ENCODE data around the gene MLLT10.

The MLLT10 gene

GRCh38 chr10:21687266-21688008, 153.4 kb downstream of the MLLT10 start:
- H3K36me3 ChIP-seq, result peaks cover 19 to 85% (median 31%) of the 10 kb centered on the region in 11 experiments; a peak in 20 of 22 replicates
- H3K4me3 ChIP-seq, result no peak overlapping the region
- no peak for TF ChIP-seq Cebpa-rat (IDR thresholded peaks at IDR 0.05)
- no peaks in the 10 kb centered on the region for H3K27me3 ChIP-seq
- no peaks in the 10 kb centered on the region for H3K4me1 ChIP-seq
- H3K9me3 ChIP-seq (replicated peaks in 1 of 11), result no peaks in the 10 kb centered on the region
- H3K4me2 ChIP-seq, result no peak overlapping the region
- no peak overlapping the region for H3K27ac ChIP-seq
- peaks cover 0 to 4% (median 0%) of the 10 kb centered on the region in 11 experiments; a peak in 3 of 22 replicates for H4K20me1 ChIP-seq
- no peak overlapping the region for H3K9ac ChIP-seq

GRCh38 chr10:21688009-21688332, 153.9 kb downstream of the MLLT10 start:
- H3K9ac ChIP-seq, result no peak overlapping the region

GRCh38 chr10:21688870-21689269, 154.8 kb downstream of the MLLT10 start:
- Histone ChIP-seq H3K4me2 (no peak overlapping the region), H3K4me1 (no peaks in the 10 kb centered on the region), H3K9me3 (replicated peaks in 1 of 11) (no peaks in the 10 kb centered on the region), H3K27ac (no peak overlapping the region), H3K36me3 (peaks cover 13 to 84% (median 28%) of the 10 kb centered on the region in 11 experiments; a peak in 20 of 22 replicates), H3K4me3 (no peak overlapping the region), H3K27me3 (no peaks in the 10 kb centered on the region), H3K9ac (no peak overlapping the region), H4K20me1 (peaks cover 0 to 4% (median 0%) of the 10 kb centered on the region in 11 experiments; a peak in 3 of 22 replicates)
- no peak for TF ChIP-seq Cebpa-rat (IDR thresholded peaks at IDR 0.05)

More at GRCh38 chr10:21688009-21688332, 153.9 kb downstream of the MLLT10 start:
- TF ChIP-seq Cebpa-rat (IDR thresholded peaks at IDR 0.05), result no peak
- Histone ChIP-seq H3K27ac (no peak overlapping the region), H3K4me3 (no peak overlapping the region), H4K20me1 (peaks cover 0 to 4% (median 0%) of the 10 kb centered on the region in 11 experiments; a peak in 3 of 22 replicates), H3K36me3 (peaks cover 21 to 85% (median 33%) of the 10 kb centered on the region in 11 experiments; a peak in 20 of 22 replicates), H3K9me3 (replicated peaks in 1 of 11) (no peaks in the 10 kb centered on the region), H3K4me1 (no peaks in the 10 kb centered on the region), H3K4me2 (no peak overlapping the region), H3K27me3 (no peaks in the 10 kb centered on the region)

- Histone ChIP-seq H3K27ac (no peak overlapping the region), H3K9ac (no peak overlapping the region), H3K4me3 (no peak overlapping the region), H4K20me1 (peaks cover 0 to 4% (median 0%) of the 10 kb centered on the region in 11 experiments; a peak in 4 of 22 replicates), H3K4me2 (no peak overlapping the region), H3K27me3 (no peaks in the 10 kb centered on the region), H3K36me3 (peaks cover 12 to 85% (median 26%) of the 10 kb centered on the region in 11 experiments; a peak in 19 of 22 replicates), H3K4me1 (no peaks in the 10 kb centered on the region), H3K9me3 (replicated peaks in 1 of 11) (no peaks in the 10 kb centered on the region)
- no peak for TF ChIP-seq Cebpa-rat (IDR thresholded peaks at IDR 0.05)
Observed at GRCh38 chr10:21689881-21690280, 155.8 kb downstream of the MLLT10 start.

- Histone ChIP-seq H4K20me1 (peaks cover 0 to 4% (median 0%) of the 10 kb centered on the region in 11 experiments; a peak in 3 of 22 replicates), H3K4me1 (no peaks in the 10 kb centered on the region), H3K4me3 (no peak overlapping the region), H3K4me2 (no peak overlapping the region), H3K27me3 (no peaks in the 10 kb centered on the region), H3K36me3 (peaks cover 14 to 87% (median 28%) of the 10 kb centered on the region in 11 experiments; a peak in 20 of 22 replicates), H3K9ac (no peak overlapping the region), H3K9me3 (replicated peaks in 1 of 11) (peaks cover 0 to 10% (median 3%) of the 10 kb centered on the region in 11 experiments; a peak in 8 of 22 replicates), H3K27ac (no peak overlapping the region)
- TF ChIP-seq Cebpa-rat (IDR thresholded peaks at IDR 0.05), result no peak
Observed at GRCh38 chr10:21692916-21693315, 158.9 kb downstream of the MLLT10 start.

- Histone ChIP-seq H3K36me3 (peaks cover 13 to 87% (median 31%) of the 10 kb centered on the region in 11 experiments; a peak in 18 of 22 replicates), H3K27ac (no peak overlapping the region), H3K9me3 (replicated peaks in 1 of 11) (peaks cover 0 to 14% (median 8%) of the 10 kb centered on the region in 11 experiments; a peak in 12 of 22 replicates), H3K4me2 (no peak overlapping the region), H3K9ac (no peak overlapping the region), H3K27me3 (no peaks in the 10 kb centered on the region), H4K20me1 (peaks cover 0 to 4% (median 0%) of the 10 kb centered on the region in 11 experiments; a peak in 3 of 22 replicates), H3K4me3 (no peak overlapping the region), H3K4me1 (no peaks in the 10 kb centered on the region)
- no peak for TF ChIP-seq Cebpa-rat (IDR thresholded peaks at IDR 0.05)
Observed at GRCh38 chr10:21693418-21693817, 159.4 kb downstream of the MLLT10 start.

GRCh38 chr10:21694631-21695030, 160.6 kb downstream of the MLLT10 start:
- peaks cover 21 to 90% (median 39%) of the 10 kb centered on the region in 11 experiments; a peak in 20 of 22 replicates for H3K36me3 ChIP-seq
- H3K9ac ChIP-seq, result no peak overlapping the region
- no peak overlapping the region for H3K4me3 ChIP-seq
- no peaks in the 10 kb centered on the region for H3K4me1 ChIP-seq
- no peak overlapping the region for H3K27ac ChIP-seq
- H4K20me1 ChIP-seq, result peaks cover 0 to 4% (median 0%) of the 10 kb centered on the region in 11 experiments; a peak in 3 of 22 replicates
- H3K4me2 ChIP-seq, result no peak overlapping the region
- no peaks in the 10 kb centered on the region for H3K27me3 ChIP-seq
- no peak for TF ChIP-seq Cebpa-rat (IDR thresholded peaks at IDR 0.05)
- H3K9me3 ChIP-seq (replicated peaks in 1 of 11), result peaks cover 11 to 26% (median 20%) of the 10 kb centered on the region in 11 experiments

GRCh38 chr10:21696302-21696701, 162.3 kb downstream of the MLLT10 start:
- Histone ChIP-seq H3K4me2 (no peak overlapping the region), H3K4me1 (no peaks in the 10 kb centered on the region), H3K36me3 (peaks cover 25 to 92% (median 55%) of the 10 kb centered on the region in 11 experiments; a peak in 20 of 22 replicates)

GRCh38 chr10:21699575-21699974, 165.5 kb downstream of the MLLT10 start:
- no peak for TF ChIP-seq Cebpa-rat (IDR thresholded peaks at IDR 0.05)
- H3K9ac ChIP-seq, result no peak overlapping the region
- peaks cover 14 to 25% (median 20%) of the 10 kb centered on the region in 10 experiments for H3K4me1 ChIP-seq
- no peak overlapping the region for H3K27ac ChIP-seq
- H3K9me3 ChIP-seq (replicated peaks in 1 of 11), result peaks cover 27 to 51% (median 41%) of the 10 kb centered on the region in 11 experiments
- no peaks in the 10 kb centered on the region for H3K27me3 ChIP-seq
- no peak overlapping the region for H3K4me3 ChIP-seq
- peaks cover 10 to 37% (median 13%) of the 10 kb centered on the region in 11 experiments; a peak in 19 of 22 replicates for H4K20me1 ChIP-seq
- peaks cover 22 to 71% (median 45%) of the 10 kb centered on the region in 11 experiments; a peak in 20 of 22 replicates for H3K36me3 ChIP-seq
- H3K4me2 ChIP-seq, result no peak overlapping the region

More at GRCh38 chr10:21696302-21696701, 162.3 kb downstream of the MLLT10 start:
- no peak overlapping the region for H3K9ac ChIP-seq
- TF ChIP-seq Cebpa-rat (IDR thresholded peaks at IDR 0.05), result no peak
- H3K27ac ChIP-seq, result no peak overlapping the region
- no peaks in the 10 kb centered on the region for H3K27me3 ChIP-seq
- H3K9me3 ChIP-seq (replicated peaks in 1 of 11), result peaks cover 27 to 42% (median 36%) of the 10 kb centered on the region in 11 experiments
- peaks cover 0 to 11% (median 0%) of the 10 kb centered on the region in 11 experiments; a peak in 3 of 22 replicates for H4K20me1 ChIP-seq
- H3K4me3 ChIP-seq, result no peak overlapping the region

Data from BLaER1 treated with 17β-estradiol and CSF1 and Interleukin-3, amounts not matched to agents 10 nM and 100 nM (cell line).